ENCODE measurements around the gene VPS36.
"Not testable (repeated sequence)": the region's sequence is repeated elsewhere in the genome, so short reads cannot be mapped to it uniquely, and the experiment has no call there.

The VPS36 gene

GRCh38 chr13:52450012-52450792 lies at the start of gene VPS36:
TSS of gene VPS36 (minus strand) at chr13:52450634. CDS start at chr13:52450594, 40 bp downstream.
- DNase-seq (ENCODE audit: low read depth), result peak; percentile 85
- TF ChIP-seq CTCF (IDR thresholded peaks at IDR 0.05; ENCODE audit: low read depth, low read length, missing control alignments), result peak; percentile 94
- in situ Hi-C loops (cut with HindIII; ENCODE audit: low sequenced_read_pairs), result no loop called here
- peak within 1 kb of the TSS; percentile 69 for H3K4me3 ChIP-seq (ENCODE audit: low read depth, low read length)

- in situ Hi-C loops (cut with HindIII; ENCODE audit: low sequenced_read_pairs); H3K4me3 ChIP-seq (ENCODE audit: low read depth, low read length); DNase-seq (ENCODE audit: low read depth): not testable (repeated sequence)
Observed at GRCh38 chr13:52497979-52498378, 47.5 kb upstream of the VPS36 start.

- DNase-seq (ENCODE audit: low read depth); H3K4me3 ChIP-seq (ENCODE audit: low read depth, low read length); in situ Hi-C loops (cut with HindIII; ENCODE audit: low sequenced_read_pairs): not testable (repeated sequence)
Observed at GRCh38 chr13:52494241-52494640, 43.8 kb upstream of the VPS36 start.

- DNase-seq (ENCODE audit: low read depth); H3K4me3 ChIP-seq (ENCODE audit: low read depth, low read length); in situ Hi-C loops (cut with HindIII; ENCODE audit: low sequenced_read_pairs): not testable (repeated sequence)
Observed at GRCh38 chr13:52491015-52491414, 40.6 kb upstream of the VPS36 start.

GRCh38 chr13:52488763-52489162 lies 38.3 kb upstream of the VPS36 start:
- DNase-seq (ENCODE audit: low read depth); in situ Hi-C loops (cut with HindIII; ENCODE audit: low sequenced_read_pairs); H3K4me3 ChIP-seq (ENCODE audit: low read depth, low read length): not testable (repeated sequence)

- in situ Hi-C loops (cut with HindIII; ENCODE audit: low sequenced_read_pairs); DNase-seq (ENCODE audit: low read depth); H3K4me3 ChIP-seq (ENCODE audit: low read depth, low read length): not testable (repeated sequence)
Observed at GRCh38 chr13:52487078-52487477, 36.6 kb upstream of the VPS36 start.

GRCh38 chr13:52480677-52481428 lies 30.4 kb upstream of the VPS36 start:
- DNase-seq (ENCODE audit: low read depth); H3K4me3 ChIP-seq (ENCODE audit: low read depth, low read length); in situ Hi-C loops (cut with HindIII; ENCODE audit: low sequenced_read_pairs): not testable (repeated sequence)

- H3K4me3 ChIP-seq (ENCODE audit: low read depth, low read length); DNase-seq (ENCODE audit: low read depth); in situ Hi-C loops (cut with HindIII; ENCODE audit: low sequenced_read_pairs): not testable (repeated sequence)
Observed at GRCh38 chr13:52468487-52468886, 18.1 kb upstream of the VPS36 start.

- H3K4me3 ChIP-seq (ENCODE audit: low read depth, low read length), result no peak overlapping the region
- no peak for TF ChIP-seq CTCF (IDR thresholded peaks at IDR 0.05; ENCODE audit: low read depth, low read length, missing control alignments)
- in situ Hi-C loops (cut with HindIII; ENCODE audit: low sequenced_read_pairs), result no loop called here
- no peak for DNase-seq (ENCODE audit: low read depth)
Observed at GRCh38 chr13:52463526-52463925, 13.1 kb upstream of the VPS36 start.

- no peak for TF ChIP-seq CTCF (IDR thresholded peaks at IDR 0.05; ENCODE audit: low read depth, low read length, missing control alignments)
- no peak for DNase-seq (ENCODE audit: low read depth)
- in situ Hi-C loops (cut with HindIII; ENCODE audit: low sequenced_read_pairs), result no loop called here
Observed at GRCh38 chr13:52461265-52461664, 10.8 kb upstream of the VPS36 start.

More at GRCh38 chr13:52461265-52461664, 10.8 kb upstream of the VPS36 start:
- H3K4me3 ChIP-seq (ENCODE audit: low read depth, low read length), result no peak overlapping the region

Data from astrocyte of the cerebellum (primary cell).